SK-N-SH treated with all-trans-retinoic acid at 6 μM for 48 hours (cell line): Measurements from ENCODE around the gene PPP1R26.

Source experiments
- ATAC-seq: fragments of 200-7000 bp; cut with Tn5 transposase; 3 replicates; pipeline ENCODE4 v1.9.1; 2020; ENCODE audit warnings: mild to moderate bottlenecking, moderate library complexity
- ARNTL ChIP-seq: fragments of 450-650 bp; formaldehyde crosslinking; IDR thresholded peaks from 2 replicates; pipeline ENCODE4 v1.5.0; 2020; ENCODE audit warnings: low read depth, mild to moderate bottlenecking, moderate library complexity, borderline replicate concordance
- BACH2 ChIP-seq: fragments of 250-450 bp; sonication (Bioruptor Pico); IDR thresholded peaks from 2 replicates; pipeline ENCODE4 v1.9.0; 2021; ENCODE audit warnings: mild to moderate bottlenecking, borderline replicate concordance
- CREB5 ChIP-seq: fragments of 250-450 bp; sonication (Bioruptor Pico); IDR thresholded peaks from 2 replicates; pipeline ENCODE4 v1.5.1; 2020; ENCODE audit warnings: low read depth, mild to moderate bottlenecking, moderate library complexity
- CSDC2 ChIP-seq: fragments of 250-450 bp; sonication (Bioruptor Pico); IDR thresholded peaks from 2 replicates; pipeline ENCODE4 v1.5.0; 2020; ENCODE audit warnings: mild to moderate bottlenecking, moderate library complexity
- CSRNP3 ChIP-seq: fragments of 250-450 bp; sonication (Bioruptor Pico); IDR thresholded peaks from 2 replicates; pipeline ENCODE4 v1.5.1; 2021; ENCODE audit warnings: mild to moderate bottlenecking, moderate library complexity
- ESRRG ChIP-seq: fragments of 250-450 bp; sonication (Bioruptor Pico); IDR thresholded peaks from 2 replicates; pipeline ENCODE4 v1.6.1; 2021; ENCODE audit warnings: mild to moderate bottlenecking
- GLIS3 ChIP-seq: fragments of 250-450 bp; sonication (Bioruptor Pico); IDR thresholded peaks from 2 replicates; pipeline ENCODE4 v1.5.0; 2020; ENCODE audit warnings: mild to moderate bottlenecking, moderate library complexity
- ISL1 ChIP-seq: fragments of 250-450 bp; sonication (Bioruptor Pico); IDR thresholded peaks from 2 replicates; pipeline ENCODE4 v2.1.2; 2022; ENCODE audit warnings: mild to moderate bottlenecking, moderate library complexity
- OSR1 ChIP-seq: fragments of 250-450 bp; sonication (Bioruptor Pico); IDR thresholded peaks from 2 replicates; pipeline ENCODE4 v1.8.0; 2022; ENCODE audit warnings: moderate library complexity, mild to moderate bottlenecking, inconsistent platforms
- PATZ1 ChIP-seq: fragments of 250-450 bp; sonication (Bioruptor Pico); IDR thresholded peaks from 2 replicates; pipeline ENCODE4 v1.8.0; 2020; ENCODE audit warnings: mild to moderate bottlenecking, moderate library complexity, borderline replicate concordance
- PPARA ChIP-seq: fragments of 250-450 bp; sonication (Bioruptor Pico); IDR thresholded peaks from 2 replicates; pipeline ENCODE4 v1.5.0; 2020; ENCODE audit warnings: mild to moderate bottlenecking, borderline replicate concordance
- RARB ChIP-seq: fragments of 250-450 bp; sonication (Bioruptor Pico); IDR thresholded peaks from 2 replicates; pipeline ENCODE4 v1.8.0; 2021; ENCODE audit warnings: mild to moderate bottlenecking, moderate library complexity
- SNAI2 ChIP-seq: fragments of 250-450 bp; sonication (Bioruptor Pico); IDR thresholded peaks from 2 replicates; pipeline ENCODE4 v1.5.0; 2020; ENCODE audit warnings: mild to moderate bottlenecking, moderate library complexity
- TCF4 ChIP-seq: fragments of 250-450 bp; sonication (Bioruptor Pico); IDR thresholded peaks from 2 replicates; pipeline ENCODE4 v1.8.0; 2021; ENCODE audit warnings: mild to moderate bottlenecking, moderate library complexity, borderline replicate concordance
- TOX ChIP-seq: fragments of 250-450 bp; sonication (Bioruptor Pico); IDR thresholded peaks from 2 replicates; pipeline ENCODE4 v1.8.0; 2021; ENCODE audit warnings: mild to moderate bottlenecking, moderate library complexity, borderline replicate concordance
- TSHZ2 ChIP-seq: fragments of 250-450 bp; sonication (Bioruptor Pico); IDR thresholded peaks from 2 replicates; pipeline ENCODE4 v1.5.0; 2020; ENCODE audit warnings: mild to moderate bottlenecking, moderate library complexity
- ZC3H10 ChIP-seq: fragments of 250-450 bp; sonication (Bioruptor Pico); IDR thresholded peaks from 2 replicates; pipeline ENCODE4 v1.5.1; 2021; ENCODE audit warnings: mild to moderate bottlenecking, moderate library complexity
- ZFP3 ChIP-seq: fragments of 250-450 bp; sonication (Bioruptor Pico); IDR thresholded peaks from 2 replicates; pipeline ENCODE4 v1.5.0; 2020; ENCODE audit warnings: mild to moderate bottlenecking, moderate library complexity
- ZFP30 ChIP-seq: fragments of 450-650 bp; formaldehyde crosslinking; IDR thresholded peaks from 2 replicates; pipeline ENCODE4 v1.5.0; 2022; ENCODE audit warnings: mild to moderate bottlenecking, moderate library complexity
- ZNF565 ChIP-seq: fragments of 450-650 bp; formaldehyde crosslinking; conservative IDR thresholded peaks from 2 replicates; pipeline ENCODE4 v1.5.0; 2020; ENCODE audit warnings: low read depth, mild to moderate bottlenecking, moderate library complexity
- ZNF70 ChIP-seq: fragments of 450-650 bp; formaldehyde crosslinking; IDR thresholded peaks from 2 replicates; pipeline ENCODE4 v1.5.0; 2020; ENCODE audit warnings: mild to moderate bottlenecking, moderate library complexity
- ZNF8 ChIP-seq: fragments of 450-650 bp; formaldehyde crosslinking; IDR thresholded peaks from 2 replicates; pipeline ENCODE4 v1.5.0; 2020; ENCODE audit warnings: mild to moderate bottlenecking, moderate library complexity

The PPP1R26 gene

GRCh38 chr9:135488527-135488926 lies 8.9 kb downstream of the PPP1R26 start:
- no peak for ATAC-seq
- no peak for TF ChIP-seq PATZ1 (CRISPR knock-in tag)
- TF ChIP-seq TOX (CRISPR knock-in tag): no peak
- no peak for TF ChIP-seq ZNF70 (CRISPR knock-in tag)
- no peak for TF ChIP-seq BACH2 (CRISPR knock-in tag)
- TF ChIP-seq ISL1 (CRISPR knock-in tag): no peak
- no peak for TF ChIP-seq GLIS3 (CRISPR knock-in tag)
- no peak for TF ChIP-seq ARNTL
- TF ChIP-seq PPARA: no peak
- no peak for TF ChIP-seq CSDC2
- no peak for TF ChIP-seq TCF4
- TF ChIP-seq OSR1: no peak
- TF ChIP-seq ZFP30 (CRISPR knock-in tag): no peak
- no peak for TF ChIP-seq CSRNP3 (CRISPR knock-in tag)
- no peak for TF ChIP-seq SNAI2 (CRISPR knock-in tag)
- no peak for TF ChIP-seq ZNF8 (CRISPR knock-in tag)
- TF ChIP-seq ZNF565 (CRISPR knock-in tag): no peak
- no peak for TF ChIP-seq ESRRG (CRISPR knock-in tag)

GRCh38 chr9:135489188-135489906 lies 9.8 kb downstream of the PPP1R26 start:
- no peak for ATAC-seq
- no peak for TF ChIP-seq ZFP3
- TF ChIP-seq ARNTL: no peak
- no peak for TF ChIP-seq GLIS3 (CRISPR knock-in tag)
- TF ChIP-seq TCF4: no peak

- no peak for TF ChIP-seq PPARA
- TF ChIP-seq PATZ1 (CRISPR knock-in tag): no peak
- TF ChIP-seq BACH2 (CRISPR knock-in tag): no peak
- ATAC-seq: no peak
Observed at GRCh38 chr9:135490166-135490870, 10.7 kb downstream of the PPP1R26 start.

GRCh38 chr9:135490980-135491464 lies 11.4 kb downstream of the PPP1R26 start:
- ATAC-seq: no peak
- TF ChIP-seq ESRRG (CRISPR knock-in tag): no peak
- no peak for TF ChIP-seq TCF4
- TF ChIP-seq RARB (CRISPR knock-in tag): no peak
- TF ChIP-seq, all 23 proteins: peak for 0

GRCh38 chr9:135491764-135492163 lies 12.2 kb downstream of the PPP1R26 start:
- ATAC-seq: no peak
- no peak for TF ChIP-seq OSR1
- no peak for TF ChIP-seq ESRRG (CRISPR knock-in tag)
- TF ChIP-seq PPARA: no peak
- no peak for TF ChIP-seq GLIS3 (CRISPR knock-in tag)
- no peak for TF ChIP-seq SNAI2 (CRISPR knock-in tag)
- no peak for TF ChIP-seq ZC3H10 (CRISPR knock-in tag)
- no peak for TF ChIP-seq ZNF8 (CRISPR knock-in tag)
- TF ChIP-seq ZNF70 (CRISPR knock-in tag): no peak
- TF ChIP-seq TSHZ2 (CRISPR knock-in tag): no peak
- TF ChIP-seq CREB5 (CRISPR knock-in tag): no peak
- no peak for TF ChIP-seq TCF4
- TF ChIP-seq RARB (CRISPR knock-in tag): no peak
- TF ChIP-seq BACH2 (CRISPR knock-in tag): no peak
- TF ChIP-seq ISL1 (CRISPR knock-in tag): no peak
- TF ChIP-seq CSRNP3 (CRISPR knock-in tag): no peak
- TF ChIP-seq ARNTL: no peak
